B cell (primary cell): ENCODE results near the gene INTS12. TPM values are rescaled to one million over a fixed set of nuclear protein-coding genes. Genes with fewer than 3 reads are reported as not detected.

ENCODE experiments used
- ATAC-seq: fragments of 200-7000 bp; cut with Tn5 transposase; one replicate; pipeline ENCODE4 v1.10.0; 2021; ENCODE audit warnings: low read depth, mild to moderate bottlenecking, moderate number of reproducible peaks, moderate library complexity
- CTCF ChIA-PET: fragments of 350-600 bp; sonication (Branson Sonifier 250); formaldehyde crosslinking; loops from one replicate; lab custom pipeline; 2021; ENCODE audit warnings: antibody characterized with exemption, inconsistent platforms; lab: Charles Lee
- POLR2A ChIA-PET: fragments of 350-600 bp; sonication (Branson Sonifier 250); formaldehyde crosslinking; loops from one replicate; lab custom pipeline; 2021; ENCODE audit warnings: antibody characterized with exemption; lab: Charles Lee
- DNase-seq: peaks from one replicate; pipeline ENCODE4 v3.0.0; 2013
- H2AFZ ChIP-seq: 2 replicates; pipeline ENCODE4 v1.6.1; 2012; ENCODE audit warnings: mild to moderate bottlenecking, low read depth, low read length; ENCODE audit not compliant: insufficient read depth, poor library complexity, severe bottlenecking
- H3K27ac ChIP-seq, 2 donors: 1 replicate in 1 of 2; 2 replicates in 1 of 2; pipeline ENCODE4 v1.5.1; 2012 to 2013; ENCODE audit warnings: low read length in 2 of 2, mild to moderate bottlenecking in 2 of 2, moderate library complexity in 1 of 2
- H3K27me3 ChIP-seq, 4 experiments: fragments of 200-600 bp in 1 of 4; sonication (generic) in 1 of 4; replicated peaks in 1 of 4; 1 replicate in 2 of 4; 2 replicates in 2 of 4; pipeline versions ENCODE4 v1.6.1 to v1.7.0; 2013 to 2016; ENCODE audit warnings: low read length in 3 of 4, mild to moderate bottlenecking in 2 of 4, mixed read lengths in 1 of 4, moderate library complexity in 1 of 4; ENCODE audit not compliant: insufficient read depth in 4 of 4, control insufficient read depth in 3 of 4; ENCODE audit errors: control extremely low read depth in 1 of 4
- H3K36me3 ChIP-seq, 2 experiments: replicated peaks in 1 of 2; 1 replicate in 1 of 2; 2 replicates in 1 of 2; pipeline versions ENCODE4 v1.6.1 to v1.7.1; 2013; ENCODE audit warnings: low read length in 1 of 2; ENCODE audit not compliant: insufficient read depth in 2 of 2, control insufficient read depth in 1 of 2; ENCODE audit errors: control extremely low read depth in 1 of 2, extremely low read depth in 1 of 2
- H3K4me1 ChIP-seq, 2 donors: fragments of 200-600 bp in 1 of 2; sonication (generic) in 1 of 2; 1 replicate in 1 of 2; 2 replicates in 1 of 2; pipeline versions ENCODE4 v1.5.1 to v1.6.1; 2013 to 2017; ENCODE audit warnings: low read length in 2 of 2; ENCODE audit not compliant: control insufficient read depth in 2 of 2, insufficient read depth in 2 of 2
- H3K4me2 ChIP-seq: replicated peaks from 2 replicates; pipeline ENCODE3; 2012; ENCODE audit warnings: mild to moderate bottlenecking, low read depth, low read length; ENCODE audit not compliant: poor library complexity, severe bottlenecking
- H3K4me3 ChIP-seq, 5 experiments: fragments of 200-600 bp in 1 of 5; sonication (generic) in 1 of 5; 1 replicate in 3 of 5; 2 replicates in 2 of 5; pipeline versions ENCODE4 v1.5.1 to v1.7.0; 2011 to 2016; ENCODE audit warnings: low read length in 4 of 5, mild to moderate bottlenecking in 4 of 5, low read depth in 2 of 5, control low read depth in 1 of 5, moderate library complexity in 1 of 5; ENCODE audit not compliant: insufficient read depth in 1 of 5; ENCODE audit errors: control extremely low read depth in 1 of 5, extremely low read depth in 1 of 5
- H3K79me2 ChIP-seq: fragments of 200-600 bp; sonication (generic); one replicate; pipeline ENCODE4 v1.6.0; 2016; ENCODE audit warnings: low read length; ENCODE audit not compliant: control insufficient read depth, insufficient read depth
- H3K9ac ChIP-seq: fragments of 200-600 bp; sonication (generic); 2 replicates; pipeline ENCODE4 v1.6.1; 2017; ENCODE audit warnings: mild to moderate bottlenecking, low read length, moderate library complexity
- H3K9me3 ChIP-seq, 3 donors: one replicate each; pipeline versions ENCODE4 v1.6.1 to v1.7.1; 2013; ENCODE audit warnings: low read length in 2 of 3; ENCODE audit not compliant: control insufficient read depth in 2 of 3, insufficient read depth in 1 of 3; ENCODE audit errors: control extremely low read depth in 1 of 3
- H4K20me1 ChIP-seq: 2 replicates; pipeline ENCODE4 v1.6.0; 2012; ENCODE audit warnings: mild to moderate bottlenecking, low read length; ENCODE audit not compliant: insufficient read depth, control insufficient read depth, poor library complexity, severe bottlenecking
- H3K27ac Mint-ChIP-seq: one replicate; pipeline ENCODE4 v1.8.0; 2021; ENCODE audit warnings: mixed read lengths
- H3K27me3 Mint-ChIP-seq: one replicate; pipeline ENCODE4 v1.8.0; 2021; ENCODE audit warnings: mixed read lengths
- H3K4me1 Mint-ChIP-seq: one replicate; pipeline ENCODE4 v1.8.0; 2021; ENCODE audit warnings: mixed read lengths
- H3K4me3 Mint-ChIP-seq: one replicate; pipeline ENCODE4 v1.8.0; 2021; ENCODE audit warnings: mixed read lengths
- H3K9me3 Mint-ChIP-seq: one replicate; pipeline ENCODE4 v1.8.0; 2022; ENCODE audit warnings: mixed read lengths; ENCODE audit not compliant: insufficient read depth
- CTCF ChIP-seq: fragments of 200-600 bp; IDR thresholded peaks from one replicate; pipeline ENCODE4 v1.8.0; 2022; ENCODE audit warnings: antibody characterized with exemption, mild to moderate bottlenecking
- EZH2 ChIP-seq: IDR thresholded peaks from 2 replicates; pipeline ENCODE4 v1.6.1; 2012; ENCODE audit warnings: borderline replicate concordance, low read depth, mild to moderate bottlenecking, moderate library complexity, low read length; ENCODE audit not compliant: insufficient read depth, poor library complexity, severe bottlenecking
- WGBS: methylation state at CpG from one replicate; pipeline ENCODE4 v1.1.5; 2013; ENCODE audit warnings: missing lambda C conversion rate; ENCODE audit not compliant: insufficient coverage; 5-methylcytosine and 5-hydroxymethylcytosine counted together
- intact Hi-C: fragments of 100-400 bp; cut with micrococcal nuclease; formaldehyde crosslinking; loops from one replicate; pipeline ENCODE4 v1.10.0; 2022
- polyA plus RNA-seq: library from polyadenylated mRNA; depleted of rRNA; stranded (reverse); fragments of >200 nt; gene quantifications from 2 replicates; pipeline ENCODE4 v1.2.3, GENCODE V29; 2012
- total RNA-seq, 2 donors: library from RNA; stranded (reverse); fragments of 120-200 nt in 1 of 2; gene quantifications; 1 replicate in 1 of 2; 2 replicates in 1 of 2; pipeline versions ENCODE4 v1.2.3 to v1.2.4, GENCODE V29; 2013 to 2022

Gene INTS12
- total and polyA plus RNA-seq, 2 donors (not counting 1 experiment from before 2014, with no cell fraction given), result 19.1 to 21.6 TPM

- no peak for ATAC-seq
- H4K20me1 ChIP-seq, result no peaks in the 10 kb centered on the region
- peaks cover 65% of the 10 kb centered on the region for H3K79me2 ChIP-seq
- Mint-ChIP-seq H3K27ac (peak overlapping the region; percentile 98), H3K9me3 (no peaks in the 10 kb centered on the region), H3K4me3 (peak overlapping the region; percentile 100), H3K4me1 (peaks cover 41% of the 10 kb centered on the region), H3K27me3 (no peaks in the 10 kb centered on the region)
- intact Hi-C loops, result loop anchor here (5.0 kb wide), 1 partner anchor 967 kb away; no protein-coding TSS in a partner anchor
- H3K4me2 ChIP-seq, result peak overlapping the region; percentile 80
- H2AFZ ChIP-seq, result peak overlapping the region; percentile 95
- H3K27ac ChIP-seq, result peak overlapping the region; percentile 81 to 92
- H3K9me3 ChIP-seq, result no peaks in the 10 kb centered on the region
- ChIA-PET POLR2A (interaction anchor here (0.7 kb wide), 1 partner anchor 17 kb away, joined by 3 read pairs; no protein-coding TSS in a partner anchor), CTCF (interaction anchor here (1.4 to 1.5 kb wide), 2 partner anchors 10 to 238 kb away, joined by 5 read pairs; no protein-coding TSS in a partner anchor)
- WGBS, result 0% methylated on average over 4 of the region's 11 CpGs
- TF ChIP-seq CTCF, result no peak
- no peak for TF ChIP-seq EZH2
- H3K36me3 ChIP-seq, result no peaks in the 10 kb centered on the region
- no peak for DNase-seq
- peak overlapping the region; percentile 94 for H3K9ac ChIP-seq
- peaks cover 17 to 21% of the 10 kb centered on the region in 2 donors for H3K4me1 ChIP-seq
- H3K27me3 ChIP-seq, result no peaks in the 10 kb centered on the region
- H3K4me3 ChIP-seq, result peak overlapping the region; percentile 80 to 99 (median 90)
Measured at GRCh38 chr4:105709081-105709450, 577 bp upstream of the INTS12 start.

GRCh38 chr4:105707782-105708180 lies 708 bp downstream of the INTS12 start:
- 4% methylated on average over 3 of the region's 7 CpGs for WGBS
- H3K4me1 Mint-ChIP-seq, result peaks cover 35% of the 10 kb centered on the region
- POLR2A ChIA-PET, result no interaction called here
- intact Hi-C loops, result loop anchor here (1.0 to 5.0 kb wide), 4 partner anchors 233 to 965 kb away; partner anchors contain the start of genes AIMP1, PPA2, TBCK and TET2
- H3K9me3 ChIP-seq, result no peaks in the 10 kb centered on the region
- H3K4me3 ChIP-seq, result peak overlapping the region; percentile 80 to 99 (median 90)
- no peaks in the 10 kb centered on the region for H3K27me3 Mint-ChIP-seq
- peak overlapping the region; percentile 98 for H3K27ac Mint-ChIP-seq
- ATAC-seq (no peak), DNase-seq (no peak)
- no peaks in the 10 kb centered on the region for H3K9me3 Mint-ChIP-seq
- no peaks in the 10 kb centered on the region for H3K27me3 ChIP-seq
- H3K4me1 ChIP-seq, result peaks cover 14 to 19% of the 10 kb centered on the region in 2 donors
- H3K36me3 ChIP-seq, result peaks cover 0 to 4% of the 10 kb centered on the region in 2 experiments
- H3K4me2 ChIP-seq, result peak overlapping the region; percentile 80
- TF ChIP-seq CTCF, result no peak
- TF ChIP-seq EZH2, result no peak
- H2AFZ ChIP-seq, result peak overlapping the region; percentile 95
- peaks cover 74% of the 10 kb centered on the region for H3K79me2 ChIP-seq
- H3K9ac ChIP-seq, result peak overlapping the region; percentile 94
- peaks cover 7% of the 10 kb centered on the region for H4K20me1 ChIP-seq
- H3K4me3 Mint-ChIP-seq, result peak overlapping the region; percentile 100
- peak overlapping the region; percentile 81 to 92 for H3K27ac ChIP-seq
- CTCF ChIA-PET, result interaction anchor here (0.8 to 1.5 kb wide), 3 partner anchors 10 to 236 kb away, joined by 3 to 5 read pairs (median 5); no protein-coding TSS in a partner anchor
